Activated CD4-positive, CD25-positive, alpha-beta regulatory T cell treated with anti-CD3 and anti-CD28 coated beads, Interleukin-2, amount 50 U/mL, for 16 hours (primary cell): ENCODE results near the gene DEFB114.
"Not testable (repeated sequence)": the region's sequence is repeated elsewhere in the genome, so short reads cannot be mapped to it uniquely, and the experiment has no call there.

Source experiments
- DNase-seq: peaks from one replicate; pipeline ENCODE4 v3.0.0-alpha.2; 2020; ENCODE audit warnings: low read depth, low spot score

The DEFB114 gene, protein sequence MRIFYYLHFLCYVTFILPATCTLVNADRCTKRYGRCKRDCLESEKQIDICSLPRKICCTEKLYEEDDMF

DNA sequence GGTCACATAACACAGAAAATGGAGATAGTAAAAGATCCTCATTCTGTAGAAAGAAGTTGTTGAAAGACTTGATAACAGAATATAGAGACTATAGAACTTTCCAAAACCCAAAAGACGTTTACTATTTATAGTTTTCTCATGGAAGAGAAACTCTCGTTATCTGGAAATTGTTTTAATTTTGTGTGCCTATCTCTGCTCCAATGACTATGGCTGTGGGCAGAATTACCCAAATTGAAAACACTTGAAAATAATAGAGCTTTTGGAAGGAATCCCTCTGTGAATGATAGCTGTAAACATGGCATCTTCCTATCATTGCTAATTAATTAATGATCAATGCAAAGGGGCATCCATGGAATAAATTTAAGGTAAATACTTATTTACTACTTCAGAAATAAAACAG lies at the start of gene DEFB114:
Gene DEFB114, minus strand, starts transcription at position 101 of the 400 bp plus-strand sequence. Its CDS starts 59 bp downstream, at position 42.
- no peak for DNase-seq

DNA sequence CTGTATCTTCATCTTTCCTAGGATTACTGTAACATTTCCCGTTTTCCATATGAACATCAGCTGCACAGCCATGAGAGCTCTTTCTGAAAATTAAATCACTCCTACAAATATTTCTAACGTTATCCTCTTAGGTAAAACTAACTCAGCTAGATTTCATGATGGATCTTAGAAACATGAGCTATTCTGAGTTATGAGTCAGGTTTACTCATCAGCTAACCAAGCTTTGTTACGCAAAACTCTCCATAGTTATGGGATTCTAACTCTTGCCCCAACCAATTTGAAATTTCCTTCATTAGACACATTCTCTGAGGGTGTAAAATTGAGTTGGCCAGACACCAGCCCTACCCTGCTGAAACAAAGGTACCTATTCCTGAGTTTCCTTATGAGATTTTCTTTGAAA lies 43.9 kb upstream of the DEFB114 start:
- no peak for DNase-seq

DNA sequence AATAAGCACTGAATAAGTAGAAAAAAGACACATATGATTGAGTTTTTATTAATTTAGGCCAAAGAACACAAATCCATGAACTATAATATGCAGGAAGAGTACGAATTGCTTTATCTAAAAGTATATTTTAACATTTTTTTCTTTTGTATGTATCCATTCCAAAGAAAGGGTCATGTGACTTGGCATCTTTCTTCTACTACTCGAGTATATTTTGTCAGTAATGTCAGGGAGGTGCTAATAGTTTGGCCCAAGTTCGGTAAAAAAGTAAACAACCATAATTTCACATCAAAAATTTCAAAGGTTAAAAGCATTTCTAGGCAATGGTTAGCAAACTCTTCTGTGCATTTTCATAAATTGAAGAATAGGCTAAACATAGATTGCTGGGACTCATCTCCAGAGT lies 39.2 kb upstream of the DEFB114 start:
- DNase-seq = no peak

DNA sequence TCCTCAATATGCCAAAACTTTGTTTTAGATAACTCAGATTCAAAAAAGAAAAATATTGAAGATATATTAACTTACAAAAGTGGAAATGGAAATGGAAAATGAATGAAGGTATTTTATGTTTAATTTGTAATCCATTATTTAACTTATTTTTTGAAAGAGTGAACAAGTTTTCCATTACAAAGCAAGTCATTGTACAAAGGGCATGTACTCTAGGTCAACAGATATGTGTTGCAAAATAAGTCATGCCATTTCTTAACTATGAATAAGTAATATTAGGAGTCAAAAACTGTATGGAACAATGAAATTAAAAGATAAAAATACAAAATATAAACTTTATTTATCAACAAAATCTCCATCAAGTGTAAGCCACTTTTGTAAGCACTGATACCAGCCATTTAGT lies 31.3 kb upstream of the DEFB114 start:
- DNase-seq = no peak

DNA sequence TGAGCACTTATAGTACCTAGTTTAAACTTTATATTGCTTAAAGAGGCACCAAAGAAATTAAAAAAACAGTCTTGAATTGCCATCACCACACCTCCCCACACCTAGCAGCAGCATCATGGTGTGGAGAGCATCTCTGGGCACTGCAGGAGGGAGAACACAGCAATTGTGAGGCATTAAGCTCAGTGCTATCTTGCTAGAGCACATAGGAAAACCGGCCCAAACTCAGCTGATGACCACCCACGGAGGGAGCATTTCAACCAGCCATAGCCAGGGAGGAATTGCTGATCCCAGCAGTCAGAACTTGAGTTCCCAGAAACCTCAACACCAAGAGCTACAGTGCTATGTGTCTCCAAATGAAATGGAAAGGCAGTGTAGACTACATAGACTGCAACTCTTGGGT lies 24.9 kb upstream of the DEFB114 start:
- no peak for DNase-seq

DNA sequence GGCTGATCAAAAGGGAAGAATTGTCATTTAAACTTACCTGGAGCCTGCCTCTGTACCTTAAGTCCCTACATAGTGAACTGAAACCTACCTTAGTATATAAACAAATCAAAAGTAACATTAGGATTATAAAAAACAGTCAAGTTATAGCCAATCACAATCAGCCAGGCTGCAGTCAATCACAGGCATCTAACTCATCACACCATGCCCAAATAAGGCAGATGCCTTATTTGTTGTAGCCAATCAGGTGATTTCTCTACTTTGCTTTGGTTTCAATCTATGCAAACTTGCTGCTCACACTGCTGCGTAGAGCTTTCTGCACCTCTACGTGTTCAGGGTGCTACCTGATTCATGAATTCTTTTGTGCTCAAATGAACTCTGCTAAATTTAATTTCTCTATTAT lies 23.8 kb upstream of the DEFB114 start:
- DNase-seq = no peak

DNA sequence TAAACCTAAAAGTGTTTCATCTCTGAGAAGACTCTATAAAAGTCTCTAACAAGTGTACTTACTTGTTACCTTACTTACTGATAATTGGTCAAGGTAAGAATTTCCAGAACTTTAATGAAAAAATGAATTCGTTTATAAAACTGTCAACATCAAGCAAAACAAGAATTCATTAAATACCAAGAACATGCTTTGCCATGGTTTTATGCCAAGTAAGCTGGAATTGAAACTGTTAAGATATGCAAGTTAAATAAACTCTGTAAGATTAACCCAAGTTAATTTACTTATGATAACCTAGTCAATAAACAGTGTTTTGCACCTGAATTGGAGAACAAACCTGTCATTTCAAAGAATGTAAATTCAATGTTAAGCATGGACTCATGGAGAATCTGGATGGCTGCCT lies 22.6 kb upstream of the DEFB114 start:
- DNase-seq = no peak

DNA sequence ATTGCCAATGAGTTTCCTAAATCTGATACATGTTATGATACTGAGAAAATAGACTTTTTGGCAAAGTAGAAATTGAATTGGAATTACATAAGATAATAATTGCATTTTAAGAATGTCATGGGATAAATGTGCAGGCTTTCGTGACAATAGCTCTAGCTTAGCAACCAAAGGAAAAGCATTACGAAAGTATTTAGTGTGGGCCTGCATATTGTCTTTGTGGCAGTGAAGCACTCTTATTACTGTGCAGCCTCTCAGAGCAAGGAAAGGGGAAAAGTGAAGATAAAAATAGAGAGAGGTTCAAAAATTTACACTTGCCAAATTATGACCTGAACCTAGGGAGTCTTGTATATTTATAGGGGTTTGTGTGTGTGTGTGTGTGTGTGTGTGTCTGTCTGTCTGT lies 18.1 kb upstream of the DEFB114 start:
- no peak for DNase-seq

DNA sequence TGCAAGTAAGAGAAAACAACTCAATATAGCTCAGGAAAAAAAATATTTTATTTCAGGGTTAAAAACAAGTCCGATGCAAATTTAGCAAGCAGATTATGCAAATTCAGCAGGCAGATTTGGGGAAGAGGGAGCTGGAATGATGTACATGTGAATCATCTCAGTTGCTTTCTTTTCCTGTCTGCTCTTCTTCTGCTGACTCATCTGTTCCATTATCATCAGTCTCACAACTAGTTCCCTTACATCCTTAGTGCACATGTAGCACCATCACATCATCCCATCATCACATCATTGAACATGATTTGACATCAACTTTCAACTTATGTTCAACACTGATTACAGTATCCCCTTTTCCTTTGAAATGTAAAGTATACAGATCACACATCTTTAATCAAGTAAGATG lies 16.9 kb upstream of the DEFB114 start:
- no peak for DNase-seq

DNA sequence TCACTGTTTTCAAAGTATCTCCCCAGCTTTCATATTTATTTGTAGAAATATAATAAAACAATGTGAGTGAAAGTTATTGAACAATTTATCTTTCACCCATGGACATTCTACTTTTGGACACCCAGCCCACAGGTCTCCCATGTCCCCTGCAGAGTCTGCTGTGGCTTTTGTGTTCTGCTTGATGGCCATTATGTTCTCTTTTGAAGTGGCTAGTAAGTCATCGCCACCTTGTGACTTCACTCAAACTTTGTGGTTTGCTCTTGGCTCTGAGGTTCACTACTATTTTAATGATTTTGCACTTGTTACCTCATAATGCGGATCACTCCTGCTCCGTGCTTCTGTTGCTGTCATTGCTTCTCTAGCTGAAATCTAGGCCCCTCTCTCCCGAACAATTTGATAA lies 15.6 kb upstream of the DEFB114 start:
- DNase-seq = no peak

DNA sequence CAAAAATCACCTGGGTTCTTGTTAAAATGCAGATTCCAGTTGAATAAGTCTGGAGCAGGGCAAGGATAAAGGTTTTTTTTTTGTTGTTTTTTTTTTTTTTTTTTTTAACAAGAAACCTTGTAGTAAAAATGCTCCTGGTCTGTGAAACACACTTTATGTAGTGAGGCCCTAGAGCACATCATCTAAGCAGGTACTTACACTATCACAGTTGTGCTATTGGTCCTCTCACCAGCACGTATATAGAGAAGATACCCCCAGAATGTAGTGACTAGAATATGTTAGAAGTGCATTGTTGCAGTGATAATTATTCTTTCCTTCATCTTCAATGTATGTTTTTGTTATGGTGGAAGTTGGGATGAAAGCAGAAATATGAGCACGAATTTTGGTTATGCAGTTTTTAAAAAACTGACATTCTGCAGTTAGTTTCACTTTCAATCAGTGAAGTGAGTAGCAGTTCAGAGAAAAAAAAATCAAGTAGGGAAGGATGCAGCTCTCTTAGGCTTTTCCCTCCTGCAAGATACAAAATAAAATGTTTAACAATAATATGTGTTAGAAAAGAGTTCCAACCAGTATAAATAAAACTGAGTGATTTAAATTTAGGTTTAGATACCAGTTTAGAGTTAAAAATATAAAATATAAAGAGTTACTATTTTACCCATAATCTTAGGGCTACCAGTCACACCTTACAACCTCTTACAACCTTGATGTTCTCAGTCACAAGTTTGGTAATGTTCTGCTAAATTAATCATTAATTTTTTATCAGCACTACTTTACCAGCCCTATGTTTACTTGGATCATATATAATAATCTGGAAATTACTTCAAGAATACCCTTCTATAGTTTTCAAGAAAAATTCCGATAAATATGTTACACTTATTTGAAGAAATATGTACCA lies 14.6 kb upstream of the DEFB114 start:
- DNase-seq = no peak

DNA sequence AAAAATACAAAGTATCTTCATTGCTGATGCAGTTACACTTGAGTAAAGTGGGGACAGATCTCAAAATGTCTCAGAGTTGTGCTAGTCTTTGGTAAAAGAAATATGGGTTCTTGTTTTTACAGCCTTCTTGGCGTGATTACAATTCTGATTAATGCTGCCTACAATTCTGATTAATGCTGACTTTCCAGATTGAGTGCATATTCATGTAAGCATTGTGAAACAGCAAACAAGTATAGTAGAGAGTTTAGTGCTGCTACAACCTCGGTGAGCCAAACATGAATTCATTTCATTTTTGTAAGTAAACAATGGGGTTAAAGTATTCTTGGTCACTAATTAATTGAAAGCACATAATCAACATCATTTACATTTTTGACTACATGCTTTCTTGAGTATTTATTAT lies 5.6 kb upstream of the DEFB114 start, which contains the start of gene DEFB113:
Gene DEFB113, minus strand, starts transcription at position 21 of the 400 bp plus-strand sequence. Its CDS starts 0 bp downstream, at position 21.
- DNase-seq = no peak

DNA sequence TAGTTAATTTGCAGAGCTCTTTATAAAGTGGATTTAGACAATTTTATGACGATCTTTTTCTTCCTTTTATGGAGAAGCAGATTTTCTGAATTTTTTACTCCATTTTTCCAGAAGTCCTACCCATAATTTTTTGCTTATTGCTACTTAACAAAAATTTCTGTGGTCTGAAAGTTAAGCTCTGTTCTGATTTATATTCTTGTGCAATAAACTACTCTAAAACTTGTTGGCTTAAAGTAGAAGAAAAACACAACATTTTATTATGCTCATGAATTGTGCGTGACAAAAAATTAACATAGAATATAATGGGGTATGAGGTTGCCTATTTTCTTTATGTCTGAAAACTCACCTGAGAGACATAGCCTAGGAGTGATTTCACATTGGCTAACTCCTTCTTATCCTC lies 2.9 kb upstream of the DEFB114 start:
- DNase-seq = no peak

DNA sequence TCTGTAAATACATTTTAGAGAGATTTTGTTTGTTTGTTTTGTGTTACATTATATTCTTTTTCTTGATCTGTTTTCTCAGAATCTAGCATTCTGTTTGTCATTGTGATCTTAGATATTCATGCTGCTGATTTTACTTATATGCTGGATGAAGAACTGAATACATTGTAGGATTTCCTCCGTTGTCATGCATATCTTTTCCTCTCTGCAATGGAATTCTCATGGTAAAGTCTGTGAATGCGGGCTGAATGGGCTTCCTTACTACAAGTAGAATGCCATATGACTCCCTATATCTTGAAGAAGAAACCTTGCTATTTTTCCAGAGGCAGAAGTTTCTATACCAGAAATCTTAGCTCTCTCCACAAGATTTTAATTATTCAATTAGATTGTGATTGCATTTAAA lies 2.4 kb upstream of the DEFB114 start:
- no peak for DNase-seq

DNA sequence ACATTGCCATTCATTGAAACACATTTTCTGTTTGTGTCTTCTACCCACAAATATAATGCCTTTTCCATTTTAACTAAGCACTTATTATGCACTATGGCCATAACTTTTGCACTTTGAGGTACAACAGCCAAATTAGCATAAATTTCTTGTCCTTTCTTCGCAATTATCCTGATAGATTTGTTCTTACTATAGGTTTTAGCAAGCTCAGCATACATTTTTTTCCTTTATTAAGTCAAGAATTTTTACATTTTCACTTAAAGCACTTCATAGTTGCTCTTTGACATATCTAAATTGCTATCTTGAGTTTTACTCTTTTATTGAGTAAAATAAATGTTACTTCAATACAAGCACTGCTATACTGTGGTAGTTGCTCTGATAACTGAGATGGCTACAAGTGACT lies 5.8 kb downstream of the DEFB114 start:
- no peak for DNase-seq

DNA sequence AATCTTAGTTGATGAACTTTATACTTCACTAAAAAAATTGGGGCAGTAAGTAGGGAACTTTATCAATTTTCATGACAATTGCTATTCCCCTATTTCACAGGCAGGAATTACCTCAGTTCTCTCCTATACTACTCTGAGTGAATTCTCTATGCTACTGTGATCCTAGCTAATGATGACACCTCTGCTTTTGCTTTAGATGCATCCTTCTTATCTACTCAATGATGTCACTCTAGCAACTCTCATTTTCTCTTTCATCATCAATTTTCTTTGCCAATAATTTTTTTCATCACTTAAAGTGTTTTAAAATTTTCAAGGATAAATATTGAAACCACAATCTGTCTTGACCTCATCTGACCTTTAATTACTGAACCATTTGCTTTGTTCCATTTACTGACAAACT lies 8.1 kb downstream of the DEFB114 start:
- DNase-seq = no peak

DNA sequence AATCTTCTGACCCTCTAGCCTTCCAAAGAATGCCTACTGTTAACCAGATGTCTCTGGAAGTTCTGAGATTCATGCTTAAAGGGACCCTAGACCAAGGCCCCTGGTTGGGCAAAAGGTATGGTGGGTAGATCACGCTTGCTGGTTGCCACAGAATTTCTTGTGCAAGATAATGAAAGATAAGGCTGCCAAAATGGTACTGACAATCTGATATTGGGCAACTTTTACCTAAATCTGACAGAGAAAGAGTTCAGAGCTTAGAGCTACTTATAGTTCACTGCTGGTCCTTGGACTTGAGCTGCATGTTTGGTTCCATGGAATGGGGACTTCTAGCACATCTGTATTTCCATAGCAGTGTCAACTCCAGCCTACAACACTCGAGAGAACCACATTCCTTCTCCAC lies 12.0 kb downstream of the DEFB114 start:
- DNase-seq = no peak

DNA sequence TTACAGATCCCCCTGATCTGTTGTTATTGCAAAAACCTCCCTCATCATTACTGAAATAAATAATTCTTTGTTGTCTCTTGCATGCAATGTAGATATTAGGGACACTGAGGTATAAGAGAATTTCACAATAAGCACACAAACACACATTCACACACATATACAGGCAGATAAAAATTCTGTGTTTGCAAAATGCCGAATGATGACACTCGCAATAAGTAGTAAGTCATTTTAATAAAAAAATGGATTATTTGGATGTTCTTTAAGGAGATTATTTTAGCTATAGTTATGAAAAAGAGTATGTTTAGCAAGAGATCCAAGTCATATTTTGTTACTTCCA lies 13.6 kb downstream of the DEFB114 start:
- no peak for DNase-seq

DNA sequence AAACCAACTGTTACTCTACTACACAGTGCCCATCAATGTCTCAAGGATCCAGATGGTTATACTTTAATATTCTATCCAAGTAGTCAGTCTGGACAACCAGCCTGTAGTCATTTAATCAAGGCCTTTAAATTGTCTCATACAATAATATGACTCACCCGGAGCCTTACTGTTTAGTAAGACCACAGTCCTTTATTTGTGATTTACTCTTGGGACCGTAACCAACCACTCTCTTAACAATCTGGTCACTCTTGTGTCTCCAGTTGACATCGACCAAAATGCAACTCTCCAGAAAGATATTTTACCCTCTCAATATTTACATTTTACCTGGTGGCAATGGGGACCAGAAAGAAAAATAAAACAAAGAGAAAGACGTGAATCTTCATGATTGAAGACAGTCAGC lies 14.9 kb downstream of the DEFB114 start:
- DNase-seq = no peak

DNA sequence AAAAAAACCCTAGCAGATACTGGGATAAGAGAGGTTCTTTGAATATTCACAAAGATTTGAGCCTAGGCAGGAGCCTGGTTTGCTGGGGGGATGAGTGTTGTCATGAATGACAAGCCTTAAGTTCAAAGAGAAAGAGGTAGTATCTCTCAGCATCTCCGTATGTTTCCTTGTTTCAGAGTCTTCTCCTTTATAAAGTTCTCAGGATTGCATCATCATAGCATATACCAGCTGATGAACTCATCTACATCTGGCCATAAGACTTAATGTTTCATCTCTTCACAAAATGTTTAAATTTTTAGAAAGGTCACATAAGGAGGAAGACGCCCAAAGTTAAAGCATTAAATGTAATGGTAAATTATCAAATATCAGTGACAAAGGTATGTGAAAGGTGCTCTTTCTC lies 17.1 kb downstream of the DEFB114 start:
- no peak for DNase-seq

DNA sequence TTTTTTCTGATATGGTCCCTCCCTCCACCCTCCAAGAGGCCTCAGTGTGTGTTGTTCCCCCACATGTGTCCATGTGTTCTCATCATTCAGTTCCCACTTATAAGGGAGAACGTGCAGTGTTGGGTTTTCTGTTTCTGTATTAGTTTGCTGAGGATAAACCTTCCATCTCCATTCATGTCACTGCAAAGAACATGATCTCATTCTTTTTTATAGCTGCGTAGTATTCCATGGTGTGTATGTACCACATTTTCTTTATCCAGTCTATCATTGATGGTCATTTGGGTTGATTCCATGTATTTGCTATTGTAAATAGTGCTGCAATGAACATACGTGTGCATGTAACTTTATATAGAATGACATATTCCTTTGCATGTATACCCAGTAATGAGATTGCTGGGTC lies 19.9 kb downstream of the DEFB114 start:
- DNase-seq = not testable (repeated sequence)

DNA sequence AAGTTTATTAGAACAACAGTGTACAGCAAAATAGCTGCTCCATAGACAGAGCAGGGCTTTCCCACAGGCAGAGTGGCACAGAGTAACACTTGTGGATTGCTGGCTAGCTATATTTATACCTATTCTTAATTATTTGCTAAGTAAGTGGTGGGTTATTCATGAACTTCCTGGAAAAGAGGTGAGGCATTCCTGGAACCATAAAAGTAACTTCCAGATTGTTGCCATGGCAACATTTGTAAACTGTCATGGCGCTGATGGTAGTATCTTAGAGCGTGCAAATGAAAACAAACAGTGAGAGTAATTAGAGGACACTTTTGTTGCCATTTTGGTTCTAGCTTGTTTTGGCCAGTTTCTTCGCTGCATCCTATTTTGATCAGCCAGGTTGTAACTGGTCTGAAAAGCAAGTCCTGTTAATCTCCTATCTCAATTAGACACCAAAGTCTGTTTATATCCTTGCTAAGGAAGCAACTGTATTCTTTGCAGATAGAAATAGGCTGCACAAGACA lies 23.9 kb downstream of the DEFB114 start:
- DNase-seq = no peak

DNA sequence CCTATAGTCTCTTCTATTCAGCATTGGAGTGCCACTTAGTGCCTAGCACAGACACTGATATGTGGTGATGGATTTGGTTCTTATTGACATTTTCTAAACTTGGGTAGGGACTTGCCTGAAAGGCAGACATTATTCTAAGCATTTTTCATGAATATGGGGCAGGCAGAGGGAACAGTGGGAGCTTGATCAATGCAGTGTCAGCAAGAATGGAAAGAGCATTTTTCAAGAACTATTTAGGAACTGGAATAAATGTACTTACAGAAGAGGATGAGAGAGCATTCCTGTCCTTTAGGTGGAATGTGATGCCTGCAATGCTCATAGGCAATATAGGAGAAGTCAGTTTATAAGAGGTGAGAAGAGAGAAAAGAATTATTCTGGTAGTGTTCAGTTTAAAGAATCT lies 26.2 kb downstream of the DEFB114 start:
- no peak for DNase-seq
